Left ventricle myocardium inferior (tissue), 1 donor: Measurements from ENCODE around the gene MYO10. TPM values are rescaled to one million over a fixed set of nuclear protein-coding genes. Genes with fewer than 3 reads are reported as not detected.
A peak's percentile ranks its signal among the peaks of the same experiment; 100 is the strongest.

ENCODE experiments used
- DNase-seq: peaks from one replicate; pipeline ENCODE4 v3.0.0-alpha.2; 2020
- H3K27ac ChIP-seq: fragments of 200-600 bp; replicated peaks from 2 replicates; pipeline ENCODE4 v1.8.0; 2021
- H3K27me3 ChIP-seq: fragments of 200-600 bp; 2 replicates; pipeline ENCODE4 v1.8.0; 2021; ENCODE audit warnings: low read depth
- H3K36me3 ChIP-seq: fragments of 200-600 bp; 2 replicates; pipeline ENCODE4 v1.8.0; 2021
- H3K4me1 ChIP-seq: fragments of 200-600 bp; 2 replicates; pipeline ENCODE4 v1.8.0; 2021
- H3K4me3 ChIP-seq: fragments of 200-600 bp; 2 replicates; pipeline ENCODE4 v1.8.0; 2021; ENCODE audit warnings: mild to moderate bottlenecking, moderate library complexity
- H3K9me3 ChIP-seq: fragments of 200-600 bp; replicated peaks from 2 replicates; pipeline ENCODE4 v1.8.0; 2021
- CTCF ChIP-seq: fragments of 200-600 bp; IDR thresholded peaks from 2 replicates; pipeline ENCODE4 v1.8.0; 2021; ENCODE audit warnings: antibody characterized with exemption, mild to moderate bottlenecking, borderline replicate concordance
- intact Hi-C: fragments of 100-400 bp; cut with micrococcal nuclease; formaldehyde crosslinking; loops from one replicate; pipeline ENCODE4 v1.11.0; 2022
- total RNA-seq: library from RNA; stranded (reverse); fragmentation: NEBNext Ultra II Directional; extraction: Animal tissue kit (Norgen Biotek cat#: 25700); gene quantifications from one replicate; pipeline ENCODE4 v1.2.1, GENCODE V29; 2021
- donor health status: DM: no; HTN: yes; CAD: no; lungs with severe emphysema.

Gene MYO10
- total RNA-seq, 1 donor from 2014 or later = 5.0 TPM

- Histone ChIP-seq H3K27ac (no peak overlapping the region), H3K36me3 (no peaks in the 10 kb centered on the region), H3K27me3 (peaks cover 14% of the 10 kb centered on the region), H3K4me3 (no peak overlapping the region), H3K4me1 (peaks cover 36% of the 10 kb centered on the region), H3K9me3 (no peaks in the 10 kb centered on the region)
- TF ChIP-seq CTCF = no peak
- intact Hi-C loops = no loop called here
- DNase-seq = no peak
These were observed 198.3 kb downstream of the MYO10 start for GRCh38 chr5:16737620-16738364.

- H3K4me3 ChIP-seq = no peak overlapping the region
- no peaks in the 10 kb centered on the region for H3K36me3 ChIP-seq
- peaks cover 14% of the 10 kb centered on the region for H3K27me3 ChIP-seq
- H3K9me3 ChIP-seq = no peaks in the 10 kb centered on the region
- no peak overlapping the region for H3K27ac ChIP-seq
- intact Hi-C loops = no loop called here
- no peak for DNase-seq
- H3K4me1 ChIP-seq = peaks cover 30% of the 10 kb centered on the region
- no peak for TF ChIP-seq CTCF
These were observed 198.9 kb downstream of the MYO10 start for GRCh38 chr5:16737209-16737608.

DNA sequence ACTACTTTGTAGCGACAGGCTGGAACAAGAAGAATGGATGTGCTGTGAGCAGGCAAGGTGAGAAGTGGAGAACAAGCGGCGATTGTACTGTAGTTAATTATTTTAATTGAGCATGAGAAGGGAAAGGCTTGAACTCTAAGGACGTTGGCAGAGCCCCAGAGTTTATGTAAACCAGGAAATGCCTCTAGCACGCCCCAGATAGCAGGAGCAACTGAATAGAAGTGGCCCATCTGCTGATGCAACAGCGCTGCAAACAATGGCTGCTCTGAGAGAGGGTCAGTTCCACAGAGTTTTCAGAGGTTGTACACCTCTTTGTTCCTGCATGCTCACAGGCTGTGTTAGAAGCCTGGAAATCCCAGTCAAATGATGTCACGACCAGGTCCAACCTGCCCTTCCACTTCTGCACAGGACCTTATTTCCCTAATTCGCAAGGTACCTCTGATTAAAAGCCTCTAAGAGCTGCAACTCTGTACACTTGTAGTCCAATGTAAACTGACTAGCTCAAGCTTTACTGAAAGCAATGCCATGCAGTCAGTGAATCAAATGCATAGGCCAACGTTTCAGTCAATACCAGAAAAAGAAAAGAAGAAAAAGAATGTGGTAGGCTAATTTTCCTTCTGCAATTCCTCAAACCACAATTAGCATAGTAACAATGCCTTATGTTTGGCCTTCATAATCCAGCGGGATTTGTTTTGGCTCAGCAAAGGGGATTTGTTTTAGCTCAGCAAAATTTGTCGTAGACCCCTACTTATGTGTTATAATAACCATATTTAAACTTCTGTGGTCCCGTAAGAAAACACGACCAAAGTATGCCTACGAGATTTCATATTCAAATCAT lies 199.7 kb downstream of the MYO10 start:
- H3K9me3 ChIP-seq = no peaks in the 10 kb centered on the region
- no peak overlapping the region for H3K27ac ChIP-seq
- no peak overlapping the region for H3K4me3 ChIP-seq
- intact Hi-C loops = no loop called here
- no peak for DNase-seq
- H3K4me1 ChIP-seq = peaks cover 21% of the 10 kb centered on the region
- peaks cover 14% of the 10 kb centered on the region for H3K27me3 ChIP-seq
- H3K36me3 ChIP-seq = no peaks in the 10 kb centered on the region
- no peak for TF ChIP-seq CTCF

- Histone ChIP-seq H3K4me1 (peaks cover 14% of the 10 kb centered on the region), H3K36me3 (no peaks in the 10 kb centered on the region), H3K27me3 (peaks cover 13% of the 10 kb centered on the region), H3K9me3 (no peaks in the 10 kb centered on the region), H3K4me3 (no peak overlapping the region), H3K27ac (peak overlapping the region; percentile 21)
- DNase-seq = no peak
- intact Hi-C loops = no loop called here
- no peak for TF ChIP-seq CTCF
These were observed 200.7 kb downstream of the MYO10 start for GRCh38 chr5:16735101-16736060.

DNA sequence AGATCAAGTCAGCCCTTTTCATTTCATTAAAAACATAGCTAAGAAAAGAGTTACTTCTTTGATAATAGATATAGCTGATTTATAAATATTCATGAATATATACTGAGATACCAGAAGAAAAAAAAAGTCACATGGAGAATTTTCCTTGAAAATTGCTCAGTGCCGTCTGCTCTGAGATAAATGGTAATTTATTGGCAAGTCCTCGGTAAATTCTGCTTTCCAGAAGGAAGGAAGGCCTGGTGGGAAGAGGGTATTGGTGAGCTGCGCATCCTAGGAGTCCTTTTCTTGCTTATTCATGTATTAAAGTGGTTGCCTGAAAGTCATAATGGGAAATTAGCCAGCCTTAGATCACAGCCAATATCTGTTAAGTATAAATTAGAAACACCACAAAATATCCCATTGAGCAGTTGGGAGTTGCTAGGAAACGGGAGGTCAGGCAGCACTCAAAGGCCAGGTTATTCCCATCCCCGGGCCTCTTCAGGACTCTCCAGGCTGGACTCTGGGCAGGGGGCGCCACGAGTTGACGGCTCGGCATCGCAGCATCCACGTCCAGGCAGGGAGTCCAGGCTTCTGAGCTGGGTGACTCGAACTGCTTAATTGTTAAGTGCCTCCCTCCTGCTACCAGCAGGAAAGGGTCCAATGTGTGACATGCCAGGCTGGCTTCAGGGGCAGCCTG lies 202.6 kb downstream of the MYO10 start:
- intact Hi-C loops = no loop called here
- Histone ChIP-seq H3K4me1 (peaks cover 12% of the 10 kb centered on the region), H3K4me3 (no peak overlapping the region), H3K27me3 (no peaks in the 10 kb centered on the region), H3K27ac (no peak overlapping the region), H3K36me3 (no peaks in the 10 kb centered on the region), H3K9me3 (no peaks in the 10 kb centered on the region)
- no peak for DNase-seq
- TF ChIP-seq CTCF = no peak
